ENCODE results near the gene WDR5B. TPM values are rescaled to one million over a fixed set of nuclear protein-coding genes. Genes with fewer than 3 reads are reported as not detected.

The WDR5B gene
- total and polyA plus RNA-seq, 2 of the 8 experiments (the other 6 are each of a cell fraction or from before 2014, with no cell fraction given) = 1.9 to 3.5 TPM

- no peak for TF ChIP-seq CHD7 (IDR thresholded peaks at IDR 0.05; ENCODE audit: insufficient replicate concordance, low read length)
- TF ChIP-seq HDAC6 (IDR thresholded peaks at IDR 0.05; ENCODE audit: low read depth, low read length) = no peak
- TF ChIP-seq SUZ12 (IDR thresholded peaks at IDR 0.05; ENCODE audit: low read length) = no peak
- no peak for TF ChIP-seq SP2 (IDR thresholded peaks at IDR 0.05; ENCODE audit: low read length)
- no peak for TF ChIP-seq CTBP2 (IDR thresholded peaks at IDR 0.05; ENCODE audit: borderline replicate concordance, insufficient read depth, insufficient read length, low read length)
- no peak for TF ChIP-seq HDAC2 (IDR thresholded peaks at IDR 0.05; ENCODE audit: borderline replicate concordance in 1 of 2, low read depth in 2 of 2, low read length in 2 of 2)
- TF ChIP-seq NANOG (IDR thresholded peaks at IDR 0.05; ENCODE audit: insufficient read depth, low read depth, low read length, poor library complexity, severe bottlenecking) = no peak
Measured at GRCh38 chr3:122462406-122462805, 46.5 kb upstream of the WDR5B start (continued).
